ENCODE data around the gene TLL1. TPM values are rescaled to one million over a fixed set of nuclear protein-coding genes. Genes with fewer than 3 reads are reported as not detected.

Gene TLL1
- total RNA-seq, 4 donors from 2014 or later, result 0.57 to 4.8 (median 1.2) TPM

GRCh38 chr4:166077782-166078181 lies 204.7 kb downstream of the TLL1 start:
- Histone ChIP-seq H3K4me3 (no peak overlapping the region), H3K27me3 (no peaks in the 10 kb centered on the region), H3K36me3 (no peaks in the 10 kb centered on the region), H3K4me1 (no peaks in the 10 kb centered on the region), H3K9me3 (no peaks in the 10 kb centered on the region), H3K27ac (no peak overlapping the region)
- TF ChIP-seq CTCF (IDR thresholded peaks at IDR 0.05) (no peak), POLR2A (IDR thresholded peaks at IDR 0.05) (no peak)
- no peak for DNase-seq
- WGBS, 2 donors, result 85 to 91% methylated on average over 4 of the region's 4 CpGs
- intact Hi-C loops (cut with DNase I), result no loop called here

- H3K4me1 ChIP-seq, result no peaks in the 10 kb centered on the region
- no peak for DNase-seq
- TF ChIP-seq POLR2A (IDR thresholded peaks at IDR 0.05) (no peak), CTCF (IDR thresholded peaks at IDR 0.05) (no peak)
- H3K9me3 ChIP-seq, result no peaks in the 10 kb centered on the region
- WGBS, 2 donors, result 91 to 92% methylated on average over 3 of the region's 3 CpGs
- H3K4me3 ChIP-seq, result no peak overlapping the region
- no peaks in the 10 kb centered on the region for H3K36me3 ChIP-seq
- intact Hi-C loops (cut with DNase I), result no loop called here
- H3K27me3 ChIP-seq, result no peaks in the 10 kb centered on the region
- no peak overlapping the region for H3K27ac ChIP-seq
These were observed 205.3 kb downstream of the TLL1 start for GRCh38 chr4:166078383-166078782.

- Histone ChIP-seq H3K4me1 (no peaks in the 10 kb centered on the region), H3K27ac (no peak overlapping the region), H3K27me3 (no peaks in the 10 kb centered on the region), H3K36me3 (no peaks in the 10 kb centered on the region), H3K4me3 (no peak overlapping the region), H3K9me3 (no peaks in the 10 kb centered on the region)
- DNase-seq, result no peak
- intact Hi-C loops (cut with DNase I), result no loop called here
- 77 to 89% methylated on average over 2 of the region's 2 CpGs for WGBS, 2 donors
- TF ChIP-seq POLR2A (IDR thresholded peaks at IDR 0.05) (no peak), CTCF (IDR thresholded peaks at IDR 0.05) (no peak)
These were observed 205.9 kb downstream of the TLL1 start for GRCh38 chr4:166078955-166079354.

GRCh38 chr4:166087569-166087968 lies 214.5 kb downstream of the TLL1 start:
- no peak for DNase-seq
- no peaks in the 10 kb centered on the region for H3K9me3 ChIP-seq
- TF ChIP-seq CTCF (IDR thresholded peaks at IDR 0.05) (no peak), POLR2A (IDR thresholded peaks at IDR 0.05) (no peak)
- intact Hi-C loops (cut with DNase I), result no loop called here
- H3K27me3 ChIP-seq, result no peaks in the 10 kb centered on the region
- H3K4me3 ChIP-seq, result no peak overlapping the region
- 72 to 78% methylated on average over 2 of the region's 2 CpGs for WGBS, 2 donors
- no peak overlapping the region for H3K27ac ChIP-seq
- no peaks in the 10 kb centered on the region for H3K36me3 ChIP-seq
- H3K4me1 ChIP-seq, result no peaks in the 10 kb centered on the region

- TF ChIP-seq POLR2A (IDR thresholded peaks at IDR 0.05) (no peak), CTCF (IDR thresholded peaks at IDR 0.05) (no peak)
- H3K4me3 ChIP-seq, result no peak overlapping the region
- H3K27me3 ChIP-seq, result no peaks in the 10 kb centered on the region
- WGBS, 2 donors, result 47 to 61% methylated on average over 4 of the region's 4 CpGs
- no peak overlapping the region for H3K27ac ChIP-seq
- no peak for DNase-seq
- no peaks in the 10 kb centered on the region for H3K36me3 ChIP-seq
- no peaks in the 10 kb centered on the region for H3K4me1 ChIP-seq
- no peaks in the 10 kb centered on the region for H3K9me3 ChIP-seq
- intact Hi-C loops (cut with DNase I), result no loop called here
These were observed 215.5 kb downstream of the TLL1 start for GRCh38 chr4:166088576-166088975.

Data from esophagus squamous epithelium (tissue), 5 donors.